H1 (cell line): ENCODE measurements around the gene PIGH. TPM values are rescaled to one million over a fixed set of nuclear protein-coding genes. Genes with fewer than 3 reads are reported as not detected.

ENCODE experiments used
- CTCF ChIA-PET: fragments of 300-600 bp; sonication (Branson Sonifier 250); formaldehyde crosslinking; loops from one replicate; lab custom pipeline; 2021; ENCODE audit not compliant: partially characterized antibody; lab: Charles Lee
- POLR2A ChIA-PET: fragments of 300-600 bp; sonication (Branson Sonifier 250); formaldehyde crosslinking; loops from one replicate; lab custom pipeline; 2021; ENCODE audit warnings: inconsistent platforms; ENCODE audit not compliant: partially characterized antibody; lab: Charles Lee
- DNase-seq, 2 experiments: peaks; one replicate each; pipeline versions ENCODE4 v3.0.0 to v3.0.0-alpha.2; 2010 to 2022; ENCODE audit warnings: low spot score in 2 of 2, low read depth in 1 of 2, mixed read lengths in 1 of 2
- FAIRE-seq: peaks from 2 replicates; lab custom pipeline; 2011; peaks lifted over from hg19 to GRCh38; lab: Jason Lieb, UNC
- H2AFZ ChIP-seq: 2 replicates; pipeline ENCODE4 v1.8.1; 2012; ENCODE audit warnings: low read length, inconsistent platforms
- H2AK5ac ChIP-seq: 2 replicates; pipeline ENCODE4 v1.6.1; 2013; ENCODE audit warnings: low read depth, low read length
- H2BK120ac ChIP-seq: replicated peaks from 2 replicates; pipeline ENCODE3; 2013; ENCODE audit warnings: low read depth, low read length, inconsistent platforms
- H2BK12ac ChIP-seq: 2 replicates; pipeline ENCODE4 v1.6.1; 2013; ENCODE audit warnings: low read depth, low read length
- H2BK15ac ChIP-seq: 2 replicates; pipeline ENCODE4 v1.6.1; 2013; ENCODE audit warnings: low read length
- H2BK20ac ChIP-seq: 2 replicates; pipeline ENCODE4 v1.6.1; 2013; ENCODE audit warnings: low read length
- H2BK5ac ChIP-seq: 2 replicates; pipeline ENCODE4 v1.6.1; 2013; ENCODE audit warnings: low read depth, low read length
- H3K14ac ChIP-seq: 2 replicates; pipeline ENCODE4 v1.6.1; 2013; ENCODE audit warnings: inconsistent platforms; ENCODE audit not compliant: insufficient read length
- H3K18ac ChIP-seq: 2 replicates; pipeline ENCODE4 v1.6.1; 2013; ENCODE audit warnings: low read length; ENCODE audit errors: extremely low read depth
- H3K23ac ChIP-seq: 2 replicates; pipeline ENCODE4 v1.6.1; 2013; ENCODE audit warnings: inconsistent platforms; ENCODE audit not compliant: insufficient read length
- H3K23me2 ChIP-seq: 2 replicates; pipeline ENCODE4 v1.6.1; 2013; ENCODE audit warnings: low read depth, low read length
- H3K27ac ChIP-seq: 2 replicates; pipeline ENCODE4 v1.6.1; 2011; ENCODE audit warnings: low read depth, low read length, inconsistent platforms
- H3K27me3 ChIP-seq, 4 experiments: replicated peaks in 1 of 4; 1 replicate in 1 of 4; 2 replicates in 3 of 4; pipeline versions ENCODE4 v1.6.1 to v1.8.1; 2011 to 2013; ENCODE audit warnings: low read length in 3 of 4, mild to moderate bottlenecking in 3 of 4, inconsistent platforms in 2 of 4, mixed read lengths in 2 of 4, moderate library complexity in 1 of 4; ENCODE audit not compliant: control insufficient read depth in 3 of 4, insufficient read depth in 3 of 4; ENCODE audit errors: extremely low read depth in 1 of 4
- H3K36me3 ChIP-seq, 4 experiments: 2 replicates each; pipeline versions ENCODE4 v1.6.1 to v1.8.1; 2011 to 2013; ENCODE audit warnings: mild to moderate bottlenecking in 4 of 4, low read length in 3 of 4, moderate library complexity in 2 of 4, control low read depth in 1 of 4, inconsistent platforms in 1 of 4; ENCODE audit not compliant: insufficient read depth in 4 of 4, control insufficient read depth in 2 of 4
- H3K4ac ChIP-seq: replicated peaks from 2 replicates; pipeline ENCODE3; 2013; ENCODE audit warnings: low read length, low read depth, mixed read lengths, inconsistent platforms; ENCODE audit not compliant: insufficient read length
- H3K4me1 ChIP-seq, 4 experiments: replicated peaks in 1 of 4; 1 replicate in 1 of 4; 2 replicates in 3 of 4; pipeline versions ENCODE4 v1.6.1 to v1.8.1; 2011 to 2013; ENCODE audit warnings: low read length in 3 of 4, inconsistent platforms in 2 of 4, mixed read lengths in 1 of 4; ENCODE audit not compliant: insufficient read depth in 4 of 4, control insufficient read depth in 3 of 4
- H3K4me2 ChIP-seq, 2 experiments: 2 replicates each; pipeline versions ENCODE4 v1.6.1 to v1.8.1; 2011 to 2013; ENCODE audit warnings: low read depth in 2 of 2, low read length in 2 of 2, control low read depth in 1 of 2, inconsistent platforms in 1 of 2, mild to moderate bottlenecking in 1 of 2; ENCODE audit not compliant: insufficient read depth in 1 of 2
- H3K4me3 ChIP-seq, 4 experiments: fragments of 200-600, 300-600 bp in 1 of 4; sonication (generic), shearing (Covaris generic), sonication (Bioruptor Twin) in 1 of 4; 2 replicates each; pipeline versions ENCODE4 v1.5.1 to v1.8.1; 2011 to 2016; ENCODE audit warnings: low read length in 4 of 4, low read depth in 3 of 4, control low read depth in 2 of 4, inconsistent platforms in 2 of 4, mild to moderate bottlenecking in 2 of 4, mixed read lengths in 1 of 4, moderate library complexity in 1 of 4; ENCODE audit not compliant: insufficient read depth in 2 of 4; ENCODE audit errors: extremely low read depth in 1 of 4
- H3K56ac ChIP-seq: replicated peaks from 2 replicates; pipeline ENCODE3; 2013; ENCODE audit warnings: low read depth, mild to moderate bottlenecking, mixed read lengths, low read length, inconsistent platforms; ENCODE audit not compliant: insufficient read length
- H3K79me1 ChIP-seq: 2 replicates; pipeline ENCODE4 v1.6.1; 2013; ENCODE audit warnings: low read depth, low read length, control low read depth
- H3K79me2 ChIP-seq, 2 experiments: 2 replicates each; pipeline versions ENCODE4 v1.6.1 to v1.8.1; 2012 to 2013; ENCODE audit warnings: low read length in 2 of 2, mild to moderate bottlenecking in 2 of 2, inconsistent platforms in 1 of 2; ENCODE audit not compliant: insufficient read depth in 2 of 2, control insufficient read depth in 1 of 2
- H3K9ac ChIP-seq, 4 experiments: replicated peaks in 1 of 4; 1 replicate in 1 of 4; 2 replicates in 3 of 4; pipeline versions ENCODE4 v1.6.1 to v1.8.1; 2011 to 2013; ENCODE audit warnings: low read depth in 3 of 4, low read length in 3 of 4, control low read depth in 2 of 4, mild to moderate bottlenecking in 2 of 4, moderate library complexity in 2 of 4, inconsistent platforms in 1 of 4; ENCODE audit errors: extremely low read depth in 1 of 4
- H3K9me3 ChIP-seq, 2 experiments: 2 replicates each; pipeline versions ENCODE4 v1.6.1 to v1.8.1; 2012 to 2013; ENCODE audit warnings: mild to moderate bottlenecking in 2 of 2, moderate library complexity in 2 of 2, control low read depth in 1 of 2, inconsistent platforms in 1 of 2, low read depth in 1 of 2, low read length in 1 of 2, mixed read lengths in 1 of 2; ENCODE audit not compliant: insufficient read depth in 2 of 2
- H4K20me1 ChIP-seq, 2 experiments: replicated peaks in 1 of 2; 2 replicates each; pipeline versions ENCODE3 to v1.8.1; 2011 to 2013; ENCODE audit warnings: inconsistent platforms in 2 of 2, low read length in 2 of 2, mild to moderate bottlenecking in 1 of 2; ENCODE audit not compliant: insufficient read depth in 2 of 2, control insufficient read depth in 1 of 2
- H4K5ac ChIP-seq: 2 replicates; pipeline ENCODE4 v1.6.1; 2013; ENCODE audit warnings: low read length, low read depth, mixed read lengths, inconsistent platforms; ENCODE audit not compliant: insufficient read length
- H4K8ac ChIP-seq: 2 replicates; pipeline ENCODE4 v1.8.0; 2013; ENCODE audit warnings: mild to moderate bottlenecking, moderate library complexity, low read length, inconsistent platforms; ENCODE audit not compliant: insufficient read depth; ENCODE audit errors: extremely low read depth
- H4K91ac ChIP-seq: replicated peaks from 2 replicates; pipeline ENCODE3; 2013; ENCODE audit warnings: low read length, mixed read lengths, inconsistent platforms; ENCODE audit not compliant: insufficient read length
- JUN ChIP-seq: IDR thresholded peaks from 2 replicates; pipeline ENCODE4 v1.6.1; 2011; ENCODE audit warnings: low read depth, mild to moderate bottlenecking, improper control_type of control experiment, low read length
- NRF1 ChIP-seq: IDR thresholded peaks from 2 replicates; pipeline ENCODE4 v1.6.1; 2011; ENCODE audit warnings: mild to moderate bottlenecking, low read depth, low read length, improper control_type of control experiment
- POLR2AphosphoS5 ChIP-seq: IDR thresholded peaks from 2 replicates; pipeline ENCODE4 v1.6.1; 2011; ENCODE audit warnings: low read depth, low read length
- RBBP5 ChIP-seq: IDR thresholded peaks from 2 replicates; pipeline ENCODE4 v1.7.1; 2012; ENCODE audit warnings: low read depth, mild to moderate bottlenecking, inconsistent platforms, low read length, moderate library complexity, borderline replicate concordance
- RNF2 ChIP-seq: fragments of 200-900, 300-1000 bp; sonication (generic); IDR thresholded peaks from 2 replicates; pipeline ENCODE4 v1.7.1; 2016; ENCODE audit warnings: borderline replicate concordance, low read depth, mild to moderate bottlenecking, antibody characterized with exemption, low read length; ENCODE audit not compliant: poor library complexity, severe bottlenecking; ENCODE audit errors: missing control alignments
- SAP30 ChIP-seq: fragments of 300-600 bp; sonication (generic); IDR thresholded peaks from 2 replicates; pipeline ENCODE4 v1.7.1; 2012; ENCODE audit warnings: low read length, moderate library complexity, mild to moderate bottlenecking, inconsistent platforms; ENCODE audit not compliant: insufficient read depth, insufficient replicate concordance
- SIN3A ChIP-seq, 2 experiments: IDR thresholded peaks in 1 of 2; conservative IDR thresholded peaks in 1 of 2; 2 replicates each; pipeline ENCODE4 v1.6.1; 2011 to 2012; ENCODE audit warnings: low read length in 2 of 2, improper control_type of control experiment in 1 of 2, low read depth in 1 of 2, mild to moderate bottlenecking in 1 of 2
- SP2 ChIP-seq: IDR thresholded peaks from 2 replicates; pipeline ENCODE4 v1.6.1; 2012; ENCODE audit warnings: mild to moderate bottlenecking, low read length, inconsistent platforms
- TAF1 ChIP-seq: IDR thresholded peaks from 2 replicates; pipeline ENCODE4 v1.6.1; 2011; ENCODE audit warnings: mild to moderate bottlenecking, low read depth, low read length
- WGBS, 2 experiments: shearing (Covaris generic) in 1 of 2; methylation state at CpG; one replicate each; pipeline versions ENCODE4 v1.1.6 to v1.1.7; 2013 to 2015; ENCODE audit warnings: low lambda C conversion rate in 2 of 2, mixed read lengths in 2 of 2, inconsistent platforms in 1 of 2, low coverage in 1 of 2, missing lambda C conversion rate in 1 of 2; ENCODE audit not compliant: insufficient replicate concordance in 2 of 2, insufficient coverage in 1 of 2, insufficient read length in 1 of 2; ENCODE audit errors: extremely low coverage in 1 of 2, missing lambda C conversion rate in 1 of 2; 5-methylcytosine and 5-hydroxymethylcytosine counted together
- polyA plus RNA-seq, 7 experiments: library from polyadenylated mRNA; depleted of rRNA in 3 of 7; stranded (reverse) in 5 of 7; unstranded in 2 of 7; fragments of >200 nt in 5 of 7; fragments of 200-250 nt in 2 of 7; gene quantifications; 1 replicate in 5 of 7; 2 replicates in 1 of 7; 4 replicates in 1 of 7; pipeline versions ENCODE4 v1.2.1 to v1.2.3, GENCODE V29; 2011 to 2013; ENCODE audit warnings: missing spikeins in 2 of 7, mixed read lengths in 2 of 7
- total RNA-seq: library from RNA; stranded (reverse); fragmentation: NEBNext Ultra II Directional; extraction: Animal tissue kit (Norgen Biotek cat#: 25700); gene quantifications from 2 replicates; pipeline ENCODE4 v1.2.1, GENCODE V29; 2021

The PIGH gene
- total and polyA plus RNA-seq, 2 of the 8 experiments (the other 6 are each of a cell fraction or from before 2014, with no cell fraction given), result 7.2 to 8.6 TPM

DNA sequence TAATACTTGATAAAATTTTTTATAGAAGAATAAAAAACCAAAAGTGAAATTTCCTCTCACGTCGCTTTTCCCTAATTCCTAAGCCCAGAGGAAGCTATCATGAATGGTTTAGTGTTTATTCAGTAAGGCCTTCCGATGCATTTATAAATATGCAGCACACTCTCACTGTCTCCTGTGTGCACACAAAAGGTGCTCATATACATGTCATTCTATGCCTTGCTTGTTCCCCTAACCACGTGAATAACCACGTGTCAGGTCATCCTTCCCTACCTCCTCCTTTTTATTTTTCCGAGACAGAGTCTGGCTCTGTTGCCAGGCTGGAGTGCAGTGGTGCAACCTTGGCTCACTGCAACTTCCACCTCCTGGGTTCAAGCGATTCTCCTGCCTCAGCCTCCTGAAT is 29.6 kb downstream of the PIGH start:
- Histone ChIP-seq H3K4me3 (no peak overlapping the region), H3K79me2 (no peaks in the 10 kb centered on the region), H3K36me3 (peaks cover under 1 to 3% (median 1%) of the 10 kb centered on the region in 4 experiments; a peak in 2 of 8 replicates), H4K91ac (no peak overlapping the region), H2AFZ (no peak overlapping the region), H3K4me2 (no peak overlapping the region), H3K9ac (no peak overlapping the region), H4K5ac (no peak overlapping the region), H3K27ac (no peak overlapping the region), H4K20me1 (peaks cover 2 to 3% of the 10 kb centered on the region in 2 experiments), H3K18ac (no peak overlapping the region), H3K79me1 (no peaks in the 10 kb centered on the region), H3K14ac (no peak overlapping the region), H3K9me3 (no peaks in the 10 kb centered on the region), H2BK12ac (no peak overlapping the region), H2AK5ac (no peak overlapping the region), H3K4me1 (no peaks in the 10 kb centered on the region), H2BK5ac (no peak overlapping the region), H3K23me2 (no peaks in the 10 kb centered on the region), H3K23ac (no peak overlapping the region)
- no peak for DNase-seq
- CTCF ChIA-PET, result interaction anchor here (0.6 to 28.8 kb wide), 30 partner anchors 12 to 463 kb away, joined by 3 to 924 read pairs (median 6); partner anchors contain the start of genes ARG2, PLEKHH1 and RDH11
- FAIRE-seq, result no peak
- TF ChIP-seq SP2 (no peak), RBBP5 (no peak), TAF1 (no peak), RNF2 (no peak), NRF1 (no peak), SAP30 (no peak), POLR2AphosphoS5 (no peak), SIN3A (conservative IDR thresholded peaks at IDR 0.05 in 1 of 2, IDR thresholded peaks at IDR 0.05 in 1 of 2; ENCODE audit: low read depth in 1 of 2, low read length in 2 of 2) (no peak), JUN (no peak)
- TF ChIP-seq, all 59 proteins: peak for 0
- Histone ChIP-seq H3K56ac (no peak overlapping the region), H2BK20ac (no peak overlapping the region), H3K4ac (no peak overlapping the region), H3K27me3 (peaks cover 0 to 2% (median 0%) of the 10 kb centered on the region in 4 experiments; a peak in 1 of 7 replicates), H2BK15ac (no peak overlapping the region), H4K8ac (no peak overlapping the region), H2BK120ac (no peak overlapping the region)
- 94% methylated on average over 7 of the region's 7 CpGs; no CpG with 5 or more reads in 1 of the 2 experiments for WGBS, 2 experiments
- POLR2A ChIA-PET, result interaction anchor here (0.8 to 2.8 kb wide), 5 partner anchors 9 to 184 kb away, joined by 3 to 10 read pairs (median 8); partner anchors contain the start of gene PLEKHH1
